Fibroblast of peridontal ligament (primary cell): Measurements from ENCODE around the gene FXYD1.
"Not testable (repeated sequence)": the region's sequence is repeated elsewhere in the genome, so short reads cannot be mapped to it uniquely, and the experiment has no call there.

ENCODE experiments used
- DNase-seq: peaks from one replicate; pipeline ENCODE4 v3.0.0-alpha.2; 2010; ENCODE audit errors: extremely low read depth

FXYD1 gene

GRCh38 chr19:35125270-35125717, 13.3 kb upstream of the FXYD1 start:
- DNase-seq, result no peak

- DNase-seq, result no peak
Observed at GRCh38 chr19:35125749-35126623, 12.6 kb upstream of the FXYD1 start.

- no peak for DNase-seq
Observed at GRCh38 chr19:35126624-35126959, 12.0 kb upstream of the FXYD1 start.

GRCh38 chr19:35127871-35128270, 10.8 kb upstream of the FXYD1 start:
- DNase-seq, result no peak

GRCh38 chr19:35128398-35129057, 10.1 kb upstream of the FXYD1 start:
- DNase-seq, result no peak

- not testable (repeated sequence) for DNase-seq
Observed at GRCh38 chr19:35129724-35130274, 8.8 kb upstream of the FXYD1 start.

- no peak for DNase-seq
Observed at GRCh38 chr19:35130761-35131720, 7.6 kb upstream of the FXYD1 start.

GRCh38 chr19:35132254-35132653, 6.4 kb upstream of the FXYD1 start:
- no peak for DNase-seq

- no peak for DNase-seq
Observed at GRCh38 chr19:35133826-35134225, 4.8 kb upstream of the FXYD1 start.

- DNase-seq, result peak; percentile 20
Observed at GRCh38 chr19:35134601-35135242, 3.9 kb upstream of the FXYD1 start, which contains the start of gene LGI4. Gene LGI4 (minus strand): TSS chr19:35135059. CDS start chr19:35134680, 379 bp downstream.

- DNase-seq, result peak; percentile 68
Observed at GRCh38 chr19:35135389-35135909, 3.2 kb upstream of the FXYD1 start.

- no peak for DNase-seq
Observed at GRCh38 chr19:35136231-35136630, 2.4 kb upstream of the FXYD1 start.

GRCh38 chr19:35136977-35137702, 1.5 kb upstream of the FXYD1 start:
- DNase-seq, result no peak

- DNase-seq, result no peak
Observed at GRCh38 chr19:35140207-35140961, 1.8 kb downstream of the FXYD1 start.

- peak; percentile 76 for DNase-seq
Observed at GRCh38 chr19:35140962-35141836, 2.6 kb downstream of the FXYD1 start.

- no peak for DNase-seq
Observed at GRCh38 chr19:35141837-35142605, 3.4 kb downstream of the FXYD1 start.

- DNase-seq, result no peak
Observed at GRCh38 chr19:35142606-35143230, 4.1 kb downstream of the FXYD1 start.
